DND-41 (cell line): Measurements from ENCODE around the gene CLDN14.

Experiments
- ATAC-seq: fragments of 200-7000 bp; cut with Tn5 transposase; 3 replicates; pipeline ENCODE4 v1.9.1; 2021; ENCODE audit warnings: low read depth; ENCODE audit not compliant: insufficient read depth
- DNase-seq: peaks from one replicate; pipeline ENCODE4 v3.0.0-alpha.2; 2020
- H2AFZ ChIP-seq: 2 replicates; pipeline ENCODE4 v1.6.0; 2012; ENCODE audit warnings: low read depth, low read length
- H3K27ac ChIP-seq: 2 replicates; pipeline ENCODE4 v1.5.1; 2012; ENCODE audit warnings: low read length, inconsistent platforms
- H3K27me3 ChIP-seq: fragments of 200-600 bp; sonication (generic); 2 replicates; pipeline ENCODE4 v1.6.0; 2012; ENCODE audit warnings: low read length, mild to moderate bottlenecking, inconsistent platforms; ENCODE audit not compliant: insufficient read depth, poor library complexity
- H3K36me3 ChIP-seq: 2 replicates; pipeline ENCODE4 v1.5.1; 2012; ENCODE audit warnings: low read length, inconsistent platforms; ENCODE audit not compliant: insufficient read depth
- H3K4me1 ChIP-seq: 2 replicates; pipeline ENCODE4 v1.5.1; 2012; ENCODE audit warnings: mild to moderate bottlenecking, low read length; ENCODE audit not compliant: insufficient read depth
- H3K4me2 ChIP-seq: 2 replicates; pipeline ENCODE4 v1.6.0; 2012; ENCODE audit warnings: mild to moderate bottlenecking, moderate library complexity, low read length, inconsistent platforms; ENCODE audit not compliant: insufficient read depth
- H3K4me3 ChIP-seq, 2 experiments: fragments of 200-600 bp in 1 of 2; shearing (Covaris generic) in 1 of 2; 2 replicates each; pipeline ENCODE4 v1.5.1; 2012 to 2016; ENCODE audit warnings: inconsistent platforms in 2 of 2, low read length in 2 of 2, mild to moderate bottlenecking in 2 of 2, low read depth in 1 of 2, moderate library complexity in 1 of 2
- H3K79me2 ChIP-seq: 2 replicates; pipeline ENCODE4 v1.6.0; 2012; ENCODE audit warnings: low read length, inconsistent platforms; ENCODE audit not compliant: insufficient read depth
- H3K9ac ChIP-seq: 2 replicates; pipeline ENCODE4 v1.6.0; 2012; ENCODE audit warnings: low read depth, mild to moderate bottlenecking, inconsistent platforms, low read length, moderate library complexity
- H3K9me3 ChIP-seq: 2 replicates; pipeline ENCODE4 v1.5.1; 2012; ENCODE audit warnings: low read length, moderate library complexity, mild to moderate bottlenecking, inconsistent platforms; ENCODE audit not compliant: insufficient read depth, severe bottlenecking
- H4K20me1 ChIP-seq: 2 replicates; pipeline ENCODE4 v1.6.0; 2012; ENCODE audit warnings: low read length; ENCODE audit not compliant: insufficient read depth
- EZH2 ChIP-seq: IDR thresholded peaks from 3 replicates; pipeline ENCODE4 v1.6.1; 2012; ENCODE audit warnings: borderline replicate concordance, low read depth, mild to moderate bottlenecking, moderate library complexity, low read length, inconsistent platforms; ENCODE audit not compliant: severe bottlenecking
- TF ChIP-seq, protein P1 (sequence below): IDR thresholded peaks from 2 replicates; pipeline ENCODE4 v1.5.1; 2012; ENCODE audit warnings: borderline replicate concordance, low read length, moderate library complexity, mild to moderate bottlenecking; ENCODE audit not compliant: poor library complexity, severe bottlenecking; ENCODE audit errors: extremely low read depth

The CLDN14 gene

DNA sequence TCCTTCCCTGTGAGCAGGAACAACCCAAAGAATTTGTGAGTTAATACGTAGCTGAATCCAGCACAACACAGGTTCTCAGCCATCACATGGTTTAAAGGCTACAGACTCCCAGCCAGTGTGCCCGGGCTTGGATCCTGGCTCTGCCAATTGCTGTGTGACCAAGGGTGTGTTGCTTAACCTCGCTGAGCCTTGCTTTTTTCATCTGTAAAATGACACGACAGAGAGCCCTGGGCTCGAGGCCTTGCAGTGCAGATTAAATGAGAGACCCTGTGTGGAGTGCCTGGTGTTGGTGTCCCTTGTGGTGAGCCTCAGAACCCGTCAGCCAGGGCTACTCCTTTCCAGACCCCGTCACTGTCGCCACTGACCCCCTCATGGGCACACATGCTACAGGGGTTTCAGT lies 55.3 kb downstream of the CLDN14 start:
- Histone ChIP-seq H3K4me3 (no peak overlapping the region), H3K36me3 (peaks cover 18% of the 10 kb centered on the region; the same call in 1 of the 2 replicates), H3K27ac (no peak overlapping the region), H3K4me2 (no peak overlapping the region), H3K9ac (no peak overlapping the region), H3K27me3 (no peaks in the 10 kb centered on the region), H3K79me2 (no peaks in the 10 kb centered on the region), H3K9me3 (no peaks in the 10 kb centered on the region), H3K4me1 (no peaks in the 10 kb centered on the region), H2AFZ (no peak overlapping the region), H4K20me1 (peaks cover 9% of the 10 kb centered on the region; the same call in 1 of the 2 replicates)
- ATAC-seq (no peak), DNase-seq (no peak)
- TF ChIP-seq EZH2, result no peak
- TF ChIP-seq, protein P1, sequence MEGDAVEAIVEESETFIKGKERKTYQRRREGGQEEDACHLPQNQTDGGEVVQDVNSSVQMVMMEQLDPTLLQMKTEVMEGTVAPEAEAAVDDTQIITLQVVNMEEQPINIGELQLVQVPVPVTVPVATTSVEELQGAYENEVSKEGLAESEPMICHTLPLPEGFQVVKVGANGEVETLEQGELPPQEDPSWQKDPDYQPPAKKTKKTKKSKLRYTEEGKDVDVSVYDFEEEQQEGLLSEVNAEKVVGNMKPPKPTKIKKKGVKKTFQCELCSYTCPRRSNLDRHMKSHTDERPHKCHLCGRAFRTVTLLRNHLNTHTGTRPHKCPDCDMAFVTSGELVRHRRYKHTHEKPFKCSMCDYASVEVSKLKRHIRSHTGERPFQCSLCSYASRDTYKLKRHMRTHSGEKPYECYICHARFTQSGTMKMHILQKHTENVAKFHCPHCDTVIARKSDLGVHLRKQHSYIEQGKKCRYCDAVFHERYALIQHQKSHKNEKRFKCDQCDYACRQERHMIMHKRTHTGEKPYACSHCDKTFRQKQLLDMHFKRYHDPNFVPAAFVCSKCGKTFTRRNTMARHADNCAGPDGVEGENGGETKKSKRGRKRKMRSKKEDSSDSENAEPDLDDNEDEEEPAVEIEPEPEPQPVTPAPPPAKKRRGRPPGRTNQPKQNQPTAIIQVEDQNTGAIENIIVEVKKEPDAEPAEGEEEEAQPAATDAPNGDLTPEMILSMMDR, result no peak

DNA sequence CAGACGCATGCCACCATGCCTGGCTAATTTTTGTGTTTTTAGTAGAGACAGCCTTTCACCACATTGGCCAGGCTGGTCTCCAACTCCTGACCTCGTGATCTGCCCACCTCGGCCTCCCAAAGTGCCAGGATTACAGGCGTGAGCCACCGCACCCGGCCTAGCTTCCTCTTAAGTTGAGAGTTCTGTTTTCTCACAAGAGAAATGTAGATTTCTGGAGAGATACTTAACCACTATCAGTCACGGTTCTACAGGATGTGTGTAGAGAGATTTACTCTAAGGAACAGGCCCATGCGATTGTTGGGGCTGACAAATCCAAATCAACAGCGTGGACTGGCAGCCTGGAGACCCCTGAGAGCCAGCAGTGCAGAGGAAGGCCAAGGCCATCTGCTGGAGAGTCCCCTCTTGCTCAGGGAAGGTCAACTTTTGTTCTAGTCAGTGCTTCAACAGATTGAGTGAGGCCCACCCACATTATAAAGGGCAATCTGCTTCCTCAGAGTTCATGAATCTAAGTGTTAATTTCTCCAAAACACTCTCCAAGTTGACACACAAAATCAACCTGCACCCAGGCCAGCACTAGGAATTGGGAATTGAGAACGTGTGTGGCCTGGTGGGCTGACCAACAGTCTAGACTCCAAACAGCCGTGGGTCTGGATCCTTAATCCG lies 56.0 kb downstream of the CLDN14 start:
- no peak overlapping the region for H3K4me3 ChIP-seq
- H3K9me3 ChIP-seq, result no peaks in the 10 kb centered on the region
- no peak overlapping the region for H3K9ac ChIP-seq
- DNase-seq, result no peak
- TF ChIP-seq, protein P1, result no peak
- no peak for TF ChIP-seq EZH2
- no peak overlapping the region for H3K4me2 ChIP-seq
- H3K27me3 ChIP-seq, result no peaks in the 10 kb centered on the region
- no peaks in the 10 kb centered on the region for H3K79me2 ChIP-seq
- peaks cover 9% of the 10 kb centered on the region; the same call in 1 of the 2 replicates for H4K20me1 ChIP-seq
- H2AFZ ChIP-seq, result no peak overlapping the region
- H3K27ac ChIP-seq, result no peak overlapping the region
- no peak for ATAC-seq
- no peaks in the 10 kb centered on the region for H3K4me1 ChIP-seq
- peaks cover 23% of the 10 kb centered on the region for H3K36me3 ChIP-seq

DNA sequence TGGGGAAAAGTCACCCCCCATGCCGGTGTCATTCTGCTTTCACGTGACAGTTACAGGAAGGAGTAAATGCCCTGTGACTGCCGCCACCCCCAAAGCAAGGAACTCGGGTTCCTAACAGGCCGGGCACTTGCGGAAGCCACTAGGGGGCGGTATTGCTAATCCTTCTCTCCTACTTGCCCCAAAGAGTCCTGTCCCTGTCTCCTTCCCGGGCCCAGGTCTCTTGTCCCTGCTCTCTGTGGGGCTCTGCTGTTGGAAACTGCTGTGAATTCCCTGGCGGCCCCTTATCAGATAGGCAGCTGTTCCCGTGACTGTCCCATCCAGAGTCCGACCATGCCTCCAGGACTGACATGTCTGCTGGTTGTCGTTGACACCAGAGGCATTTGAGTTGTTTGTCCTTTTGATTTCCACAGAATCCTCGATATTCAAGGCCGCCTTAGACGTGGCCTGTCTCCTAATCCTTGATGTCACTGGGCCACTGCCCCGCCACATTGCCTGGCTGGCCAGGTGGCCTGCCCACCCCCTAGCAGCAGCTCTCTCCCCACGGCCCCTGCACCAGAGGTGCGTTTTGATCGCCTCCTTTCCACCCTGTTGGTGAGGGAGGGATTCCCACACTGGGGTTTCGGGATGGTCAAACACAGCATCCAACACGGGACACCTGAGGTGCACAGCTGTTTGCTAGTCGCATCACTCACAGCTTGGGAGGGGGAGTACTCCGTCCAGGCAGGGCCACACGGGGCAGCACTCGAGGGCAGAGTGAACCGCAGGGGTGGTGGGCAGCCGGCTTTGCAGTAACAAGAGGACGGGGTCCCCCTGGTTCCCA lies 57.4 kb downstream of the CLDN14 start:
- DNase-seq (peak; percentile 54), ATAC-seq (peak; percentile 44; the same call in 1 of the 3 replicates)
- Histone ChIP-seq H3K4me3 (no peak overlapping the region), H3K79me2 (no peaks in the 10 kb centered on the region), H3K4me1 (no peaks in the 10 kb centered on the region), H4K20me1 (peaks cover 9% of the 10 kb centered on the region; the same call in 1 of the 2 replicates), H3K27me3 (no peaks in the 10 kb centered on the region), H2AFZ (no peak overlapping the region), H3K9ac (no peak overlapping the region), H3K4me2 (no peak overlapping the region), H3K36me3 (peaks cover 36% of the 10 kb centered on the region), H3K9me3 (no peaks in the 10 kb centered on the region), H3K27ac (no peak overlapping the region)
- TF ChIP-seq EZH2, result no peak
- TF ChIP-seq, protein P1, result peak; percentile 73
